Suprapubic skin (tissue), 4 donors: ENCODE measurements around the gene LIN52.

ENCODE experiments used
- CTCF ChIP-seq, 2 donors: fragments of 200-600 bp in 1 of 2; fragments of 450-650 bp in 1 of 2; sonication (generic) in 1 of 2; IDR thresholded peaks; one replicate each; pipeline ENCODE4 v1.5.1; 2016 to 2019; ENCODE audit warnings: antibody characterized with exemption in 2 of 2, mild to moderate bottlenecking in 1 of 2, moderate library complexity in 1 of 2
- POLR2A ChIP-seq, 2 donors: fragments of 450-650 bp; IDR thresholded peaks; one replicate each; pipeline ENCODE4 v1.6.1; 2017; ENCODE audit warnings: antibody characterized with exemption in 2 of 2, mild to moderate bottlenecking in 2 of 2, moderate library complexity in 2 of 2
- POLR2AphosphoS5 ChIP-seq, 3 donors: sonication (generic); formaldehyde crosslinking; IDR thresholded peaks; one replicate each; pipeline ENCODE4 v1.6.1; 2017; ENCODE audit warnings: antibody characterized with exemption in 3 of 3

DNA sequence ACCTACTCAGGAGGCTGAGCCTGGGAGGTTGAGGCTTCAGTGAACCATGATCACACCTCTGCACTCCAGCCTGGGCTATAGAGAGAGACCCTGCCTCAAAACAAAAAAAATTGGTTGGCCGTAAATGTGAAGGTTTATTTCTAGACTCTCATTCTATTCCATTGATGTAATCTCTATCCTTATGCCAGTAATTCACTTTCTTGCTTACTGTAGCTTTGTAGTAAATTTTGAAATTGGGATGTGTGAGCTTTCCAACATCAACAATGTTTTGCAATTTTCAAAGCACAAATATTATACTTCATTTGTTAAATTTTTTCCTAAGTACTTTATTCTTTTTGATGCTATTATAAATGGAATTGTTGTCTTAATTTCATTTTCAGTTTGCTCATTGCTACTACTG is 24.6 kb downstream of the LIN52 start:
- no peak for TF ChIP-seq POLR2AphosphoS5 (IDR thresholded peaks at IDR 0.05)
- no peak for TF ChIP-seq CTCF (IDR thresholded peaks at IDR 0.05)
- no peak for TF ChIP-seq POLR2A (IDR thresholded peaks at IDR 0.05)
